GM19468 (cell line): ENCODE measurements around the gene ASZ1.

Experiments
- ATAC-seq: cut with Tn5 transposase; IDR thresholded peaks from one replicate; pipeline ENCODE4 v1.9.1; 2021; ENCODE audit warnings: mild to moderate bottlenecking, moderate library complexity, moderate number of reproducible peaks; ENCODE audit not compliant: unreplicated experiment; ENCODE audit errors: extremely low read depth

ASZ1 gene

GRCh38 chr7:117403737-117404136, 23.6 kb downstream of the ASZ1 start:
- no peak for ATAC-seq

GRCh38 chr7:117402109-117402508, 25.2 kb downstream of the ASZ1 start:
- no peak for ATAC-seq

- ATAC-seq, result no peak
Observed at GRCh38 chr7:117401293-117402002, 25.8 kb downstream of the ASZ1 start.

GRCh38 chr7:117399820-117400422, 27.4 kb downstream of the ASZ1 start:
- ATAC-seq, result no peak

GRCh38 chr7:117395743-117396142, 31.6 kb downstream of the ASZ1 start:
- no peak for ATAC-seq

- ATAC-seq, result no peak
Observed at GRCh38 chr7:117393781-117394180, 33.5 kb downstream of the ASZ1 start.

- no peak for ATAC-seq
Observed at GRCh38 chr7:117389871-117390270, 37.4 kb downstream of the ASZ1 start.

- no peak for ATAC-seq
Observed at GRCh38 chr7:117386110-117386706, 41.1 kb downstream of the ASZ1 start.

- no peak for ATAC-seq
Observed at GRCh38 chr7:117385363-117386109, 41.8 kb downstream of the ASZ1 start.

- ATAC-seq, result no peak
Observed at GRCh38 chr7:117384688-117385362, 42.5 kb downstream of the ASZ1 start.

- ATAC-seq, result no peak
Observed at GRCh38 chr7:117383483-117384189, 43.7 kb downstream of the ASZ1 start.

- ATAC-seq, result no peak
Observed at GRCh38 chr7:117383046-117383445, 44.2 kb downstream of the ASZ1 start.

- no peak for ATAC-seq
Observed at GRCh38 chr7:117381362-117381761, 45.9 kb downstream of the ASZ1 start.

- ATAC-seq, result no peak
Observed at GRCh38 chr7:117375380-117375779, 51.9 kb downstream of the ASZ1 start.

GRCh38 chr7:117372073-117372472, 55.2 kb downstream of the ASZ1 start:
- no peak for ATAC-seq

GRCh38 chr7:117364339-117365080, 62.8 kb downstream of the ASZ1 start:
- ATAC-seq, result no peak

- ATAC-seq, result no peak
Observed at GRCh38 chr7:117362294-117362888, 64.9 kb downstream of the ASZ1 start.

GRCh38 chr7:117350027-117350426, 77.3 kb downstream of the ASZ1 start:
- no peak for ATAC-seq

GRCh38 chr7:117349570-117349969, 77.7 kb downstream of the ASZ1 start:
- ATAC-seq, result no peak
